DOHH2 (cell line): ENCODE measurements around the gene PATZ1.

Experiments used
- H3F3A ChIP-seq: fragments of 200-600 bp; sonication (generic), shearing (Covaris generic); 2 replicates; pipeline ENCODE4 v1.6.0; 2016; ENCODE audit warnings: antibody characterized with exemption, mild to moderate bottlenecking; ENCODE audit not compliant: control insufficient read depth, insufficient read depth
- H3K27ac ChIP-seq: fragments of 200-600 bp; sonication (generic); 2 replicates; pipeline ENCODE4 v1.5.1; 2014; ENCODE audit warnings: low read depth, mild to moderate bottlenecking, low read length, moderate library complexity
- H3K27me3 ChIP-seq: fragments of 200-600 bp; sonication (generic); 2 replicates; pipeline ENCODE4 v1.6.1; 2014; ENCODE audit warnings: mild to moderate bottlenecking, low read length, mixed read lengths; ENCODE audit not compliant: control insufficient read depth
- H3K36me3 ChIP-seq: fragments of 200-600 bp; sonication (generic); 2 replicates; pipeline ENCODE4 v1.6.1; 2014; ENCODE audit warnings: mild to moderate bottlenecking, low read length, moderate library complexity, mixed read lengths; ENCODE audit not compliant: control insufficient read depth
- H3K4me1 ChIP-seq: fragments of 200-600 bp; sonication (generic); 2 replicates; pipeline ENCODE4 v1.6.1; 2014; ENCODE audit warnings: mild to moderate bottlenecking, low read length, mixed read lengths; ENCODE audit not compliant: control insufficient read depth
- H3K4me2 ChIP-seq: fragments of 200-600 bp; sonication (generic); 2 replicates; pipeline ENCODE4 v1.6.0; 2014; ENCODE audit warnings: mild to moderate bottlenecking, low read length, moderate library complexity
- H3K4me3 ChIP-seq: fragments of 200-600 bp; sonication (generic); 2 replicates; pipeline ENCODE4 v1.5.1; 2014; ENCODE audit warnings: mild to moderate bottlenecking, low read length, mixed read lengths
- H3K79me2 ChIP-seq: fragments of 200-600 bp; sonication (generic); 2 replicates; pipeline ENCODE4 v1.6.1; 2014; ENCODE audit warnings: mild to moderate bottlenecking, low read length, mixed read lengths; ENCODE audit not compliant: control insufficient read depth
- H3K9me2 ChIP-seq: fragments of 200-600 bp; sonication (generic); replicated peaks from 2 replicates; pipeline ENCODE4 v1.6.1; 2014; ENCODE audit warnings: mild to moderate bottlenecking, low read length, mixed read lengths; ENCODE audit not compliant: control insufficient read depth
- H3K9me3 ChIP-seq: fragments of 200-600 bp; sonication (generic); 2 replicates; pipeline ENCODE4 v1.6.1; 2014; ENCODE audit warnings: antibody characterized with exemption, low read length, mixed read lengths; ENCODE audit not compliant: control insufficient read depth, insufficient read depth
- H4K20me1 ChIP-seq: fragments of 200-600 bp; sonication (generic); 2 replicates; pipeline ENCODE4 v1.6.0; 2014; ENCODE audit warnings: low read depth, mild to moderate bottlenecking, antibody characterized with exemption, low read length, moderate library complexity; ENCODE audit not compliant: control insufficient read depth, insufficient read depth
- CTCF ChIP-seq: fragments of 200-600 bp; sonication (generic); IDR thresholded peaks from one replicate; pipeline ENCODE4 v1.5.1; 2014; ENCODE audit warnings: antibody characterized with exemption, mild to moderate bottlenecking, low read depth, low read length; ENCODE audit not compliant: poor library complexity, severe bottlenecking
- EZH2phosphoT487 ChIP-seq: fragments of 200-600 bp; sonication (generic); IDR thresholded peaks from 2 replicates; pipeline ENCODE4 v1.6.1; 2017; ENCODE audit warnings: borderline replicate concordance, mild to moderate bottlenecking, antibody characterized with exemption, low read length, moderate library complexity, mixed read lengths

The PATZ1 gene

GRCh38 chr22:31344578-31345330, 1.4 kb downstream of the PATZ1 start:
- H3K4me2 ChIP-seq, result peak overlapping the region; percentile 97
- H3K27me3 ChIP-seq, result no peaks in the 10 kb centered on the region
- no peaks in the 10 kb centered on the region for H3K9me3 ChIP-seq
- H4K20me1 ChIP-seq, result peaks cover 30% of the 10 kb centered on the region
- H3K36me3 ChIP-seq, result peaks cover 65% of the 10 kb centered on the region
- peaks cover 46% of the 10 kb centered on the region for H3K4me1 ChIP-seq
- H3K9me2 ChIP-seq, result no peaks in the 10 kb centered on the region
- peaks cover 66% of the 10 kb centered on the region for H3K79me2 ChIP-seq
- H3K27ac ChIP-seq, result peak overlapping the region; percentile 66
- TF ChIP-seq EZH2phosphoT487, result no peak
- TF ChIP-seq CTCF, result no peak
- H3K4me3 ChIP-seq, result peak overlapping the region; percentile 98
- H3F3A ChIP-seq, result peaks cover 8% of the 10 kb centered on the region; the same call in 1 of the 2 replicates

- Histone ChIP-seq H3K4me2 (peak overlapping the region; percentile 97), H3K9me2 (no peaks in the 10 kb centered on the region), H3K36me3 (peaks cover 70% of the 10 kb centered on the region), H3K4me3 (peak overlapping the region; percentile 98), H4K20me1 (peaks cover 30% of the 10 kb centered on the region), H3F3A (peaks cover 6% of the 10 kb centered on the region; the same call in 1 of the 2 replicates), H3K27ac (peak overlapping the region; percentile 66), H3K79me2 (peaks cover 71% of the 10 kb centered on the region), H3K4me1 (peaks cover 46% of the 10 kb centered on the region), H3K27me3 (no peaks in the 10 kb centered on the region), H3K9me3 (no peaks in the 10 kb centered on the region)
- no peak for TF ChIP-seq CTCF
- no peak for TF ChIP-seq EZH2phosphoT487
These were observed 1.9 kb downstream of the PATZ1 start for GRCh38 chr22:31344256-31344577.

GRCh38 chr22:31343235-31344191, 2.6 kb downstream of the PATZ1 start:
- Histone ChIP-seq H3K4me3 (peak overlapping the region; percentile 98), H3K27ac (peak overlapping the region; percentile 66), H3K4me1 (peaks cover 46% of the 10 kb centered on the region), H3K36me3 (peaks cover 77% of the 10 kb centered on the region), H3K9me2 (no peaks in the 10 kb centered on the region), H4K20me1 (peaks cover 30% of the 10 kb centered on the region), H3K79me2 (peaks cover 78% of the 10 kb centered on the region), H3K27me3 (no peaks in the 10 kb centered on the region), H3K4me2 (peak overlapping the region; percentile 97), H3K9me3 (no peaks in the 10 kb centered on the region), H3F3A (peaks cover 5% of the 10 kb centered on the region; the same call in 1 of the 2 replicates)
- no peak for TF ChIP-seq EZH2phosphoT487
- TF ChIP-seq CTCF, result no peak
